HG02642 (cell line): ENCODE data around the gene TEX29.

Source experiments
- ATAC-seq: cut with Tn5 transposase; IDR thresholded peaks from one replicate; pipeline ENCODE4 v1.9.1; 2021; ENCODE audit warnings: mild to moderate bottlenecking; ENCODE audit not compliant: unreplicated experiment, poor library complexity

TEX29 gene

GRCh38 chr13:111363591-111363990 lies 43.1 kb downstream of the TEX29 start:
- no peak for ATAC-seq

GRCh38 chr13:111365149-111366005 lies 44.9 kb downstream of the TEX29 start:
- ATAC-seq = no peak

GRCh38 chr13:111367340-111367739 lies 46.9 kb downstream of the TEX29 start:
- ATAC-seq = no peak

GRCh38 chr13:111368091-111368490 lies 47.6 kb downstream of the TEX29 start:
- no peak for ATAC-seq

GRCh38 chr13:111370147-111370546 lies 49.7 kb downstream of the TEX29 start:
- no peak for ATAC-seq

GRCh38 chr13:111370570-111371535 lies 50.4 kb downstream of the TEX29 start:
- ATAC-seq = no peak

- ATAC-seq = no peak
Observed at GRCh38 chr13:111371720-111372119, 51.3 kb downstream of the TEX29 start.

GRCh38 chr13:111372651-111373425 lies 52.4 kb downstream of the TEX29 start:
- no peak for ATAC-seq

GRCh38 chr13:111373486-111373885 lies 53.0 kb downstream of the TEX29 start:
- no peak for ATAC-seq

- no peak for ATAC-seq
Observed at GRCh38 chr13:111380431-111380830, 60.0 kb downstream of the TEX29 start.

GRCh38 chr13:111382411-111382810 lies 62.0 kb downstream of the TEX29 start:
- no peak for ATAC-seq

- ATAC-seq = no peak
Observed at GRCh38 chr13:111382877-111383276, 62.4 kb downstream of the TEX29 start.

- ATAC-seq = no peak
Observed at GRCh38 chr13:111383591-111384440, 63.4 kb downstream of the TEX29 start.

- ATAC-seq = no peak
Observed at GRCh38 chr13:111384441-111385182, 64.2 kb downstream of the TEX29 start.

- no peak for ATAC-seq
Observed at GRCh38 chr13:111385183-111385857, 64.9 kb downstream of the TEX29 start.

- no peak for ATAC-seq
Observed at GRCh38 chr13:111387026-111387871, 66.8 kb downstream of the TEX29 start.

GRCh38 chr13:111387945-111388600 lies 67.6 kb downstream of the TEX29 start:
- no peak for ATAC-seq
